Type B pancreatic cell (in vitro differentiated cells): ENCODE data around the gene SHROOM3. TPM values are rescaled to one million over a fixed set of nuclear protein-coding genes. Genes with fewer than 3 reads are reported as not detected.

ENCODE experiments used
- DNase-seq: peaks from one replicate; pipeline ENCODE4 v3.0.0; 2021; ENCODE audit warnings: mixed read lengths; ENCODE audit not compliant: unreplicated experiment; ENCODE audit errors: extremely low spot score
- H3K27ac Mint-ChIP-seq: 2 replicates; pipeline ENCODE4 v1.8.0; 2021; ENCODE audit warnings: mild to moderate bottlenecking, mixed read lengths
- H3K27me3 Mint-ChIP-seq: 2 replicates; pipeline ENCODE4 v1.8.0; 2021; ENCODE audit warnings: mixed read lengths
- H3K36me3 Mint-ChIP-seq: 2 replicates; pipeline ENCODE4 v1.8.0; 2021; ENCODE audit warnings: mixed read lengths
- H3K4me1 Mint-ChIP-seq: one replicate; pipeline ENCODE4 v1.8.0; 2021; ENCODE audit warnings: mixed read lengths; ENCODE audit not compliant: unreplicated experiment
- H3K4me3 Mint-ChIP-seq: 2 replicates; pipeline ENCODE4 v1.8.0; 2021; ENCODE audit warnings: mild to moderate bottlenecking, mixed read lengths
- H3K9me3 Mint-ChIP-seq: 2 replicates; pipeline ENCODE4 v1.8.0; 2021; ENCODE audit warnings: mixed read lengths
- CTCF ChIP-seq: fragments of 200-600 bp; sonication (generic); conservative IDR thresholded peaks from 2 replicates; pipeline ENCODE4 v1.5.0; 2021; ENCODE audit warnings: antibody characterized with exemption, mild to moderate bottlenecking
- total RNA-seq: library from RNA; stranded (reverse); gene quantifications from 2 replicates; pipeline ENCODE4 v1.2.1, GENCODE V29; 2021; ENCODE audit warnings: low replicate concordance

Gene SHROOM3
- total RNA-seq, 1 donor from 2014 or later, result 38.6 TPM

GRCh38 chr4:76654791-76655190, 219.8 kb downstream of the SHROOM3 start:
- peaks cover 5% of the 10 kb centered on the region for H3K4me1 Mint-ChIP-seq

GRCh38 chr4:76655566-76656479, 220.8 kb downstream of the SHROOM3 start:
- Mint-ChIP-seq H3K4me1 (peaks cover 5% of the 10 kb centered on the region), H3K36me3 (no peaks in the 10 kb centered on the region), H3K9me3 (no peaks in the 10 kb centered on the region), H3K27ac (no peak overlapping the region), H3K4me3 (no peak overlapping the region), H3K27me3 (no peaks in the 10 kb centered on the region)
- TF ChIP-seq CTCF, result no peak
- no peak for DNase-seq

More at GRCh38 chr4:76654791-76655190, 219.8 kb downstream of the SHROOM3 start:
- H3K27ac Mint-ChIP-seq, result no peak overlapping the region
- no peak overlapping the region for H3K4me3 Mint-ChIP-seq
- peaks cover 4% of the 10 kb centered on the region for H3K9me3 Mint-ChIP-seq
- no peaks in the 10 kb centered on the region for H3K36me3 Mint-ChIP-seq
- no peak for TF ChIP-seq CTCF
- no peaks in the 10 kb centered on the region for H3K27me3 Mint-ChIP-seq
- no peak for DNase-seq

GRCh38 chr4:76657443-76657842, 222.4 kb downstream of the SHROOM3 start:
- TF ChIP-seq CTCF, result no peak
- no peaks in the 10 kb centered on the region for H3K9me3 Mint-ChIP-seq
- H3K4me3 Mint-ChIP-seq, result no peak overlapping the region
- no peaks in the 10 kb centered on the region for H3K36me3 Mint-ChIP-seq
- DNase-seq, result no peak
- H3K4me1 Mint-ChIP-seq, result peaks cover 5% of the 10 kb centered on the region
- no peaks in the 10 kb centered on the region for H3K27me3 Mint-ChIP-seq
- no peak overlapping the region for H3K27ac Mint-ChIP-seq

GRCh38 chr4:76658231-76659102, 223.4 kb downstream of the SHROOM3 start:
- no peak overlapping the region for H3K4me3 Mint-ChIP-seq
- H3K4me1 Mint-ChIP-seq, result peaks cover 5% of the 10 kb centered on the region
- H3K36me3 Mint-ChIP-seq, result no peaks in the 10 kb centered on the region
- DNase-seq, result no peak
- H3K27ac Mint-ChIP-seq, result no peak overlapping the region
- no peaks in the 10 kb centered on the region for H3K9me3 Mint-ChIP-seq
- H3K27me3 Mint-ChIP-seq, result no peaks in the 10 kb centered on the region
- TF ChIP-seq CTCF, result no peak

GRCh38 chr4:76659103-76659490, 224.1 kb downstream of the SHROOM3 start:
- DNase-seq, result no peak
- Mint-ChIP-seq H3K27me3 (no peaks in the 10 kb centered on the region), H3K4me3 (no peak overlapping the region), H3K4me1 (peaks cover 5% of the 10 kb centered on the region), H3K36me3 (no peaks in the 10 kb centered on the region), H3K9me3 (no peaks in the 10 kb centered on the region), H3K27ac (no peak overlapping the region)
- TF ChIP-seq CTCF, result no peak
